Measurements from ENCODE around the gene ZNF581. TPM values are rescaled to one million over a fixed set of nuclear protein-coding genes. Genes with fewer than 3 reads are reported as not detected.

ZNF581 gene, protein sequence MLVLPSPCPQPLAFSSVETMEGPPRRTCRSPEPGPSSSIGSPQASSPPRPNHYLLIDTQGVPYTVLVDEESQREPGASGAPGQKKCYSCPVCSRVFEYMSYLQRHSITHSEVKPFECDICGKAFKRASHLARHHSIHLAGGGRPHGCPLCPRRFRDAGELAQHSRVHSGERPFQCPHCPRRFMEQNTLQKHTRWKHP
- total RNA-seq (2022) (46.2 and 47.4 TPM in 2 replicates), Bru-seq, nascent RNA (percentile 84 among the genes with signal in this experiment), BruChase-seq, experiment 1, labeled RNA remaining after a 2-hour chase (percentile 84 among the genes with signal in this experiment), BruChase-seq, experiment 2, labeled RNA remaining after a 6-hour chase (percentile 88 among the genes with signal in this experiment)
- long read RNA-seq, transcript ZNF581-201 (2 exons, 1,298 nt): major isoform, 44 of 58 reads
- long read RNA-seq, partial matches to known transcripts: 3 of 58 reads
- long read RNA-seq, other reads (novel, unspliced or antisense): 9 of 58 reads

DNA sequence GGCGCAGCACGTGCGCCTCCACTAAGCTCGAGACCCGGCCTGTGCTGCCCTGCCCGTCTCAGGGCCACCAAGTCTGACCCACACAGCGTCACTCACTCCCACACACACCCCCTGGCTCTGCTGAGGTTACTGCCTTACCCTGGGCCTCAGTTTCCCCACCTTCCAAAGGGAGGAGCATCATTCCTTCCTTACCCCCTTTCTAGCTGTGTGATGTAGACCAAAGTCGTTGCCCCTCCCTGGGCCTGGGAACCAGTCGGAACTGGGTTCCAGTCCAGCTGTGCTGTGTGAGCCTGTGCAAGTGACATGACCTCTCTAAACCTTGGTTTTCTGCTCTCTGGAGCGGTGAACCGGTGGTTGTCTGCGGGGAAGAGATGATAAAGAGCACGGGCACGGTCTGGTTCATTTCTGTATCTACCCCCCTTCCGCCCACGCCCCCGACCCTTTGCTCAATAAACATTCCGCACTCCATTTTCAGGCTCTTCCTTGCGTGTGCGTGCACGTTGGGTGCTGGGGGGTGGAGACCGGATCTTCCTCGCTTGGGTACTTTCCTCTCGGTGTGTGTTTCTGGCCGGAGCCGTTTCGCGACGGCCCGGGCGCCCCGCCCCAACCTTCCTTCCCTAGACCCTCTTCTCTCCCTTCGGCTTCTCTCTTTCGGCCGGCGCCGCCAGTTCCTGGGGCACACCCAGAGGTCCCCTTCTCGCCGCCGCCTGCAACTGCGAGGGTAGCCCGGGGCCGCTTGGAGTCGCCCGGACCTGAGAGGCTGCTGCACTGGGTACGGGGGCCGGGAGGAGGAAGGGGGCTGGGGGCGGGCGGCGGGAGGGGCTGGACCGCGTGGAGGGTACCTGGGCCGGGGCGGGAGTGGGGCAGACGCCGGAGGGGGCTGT, at the start of gene ZNF581:
Gene ZNF581 (plus strand): TSS at position 647 of the 884 bp plus-strand sequence. CDS start 923 bp downstream, outside the sequence.
- CTCF ChIA-PET: interaction anchor here (1.0 to 1.9 kb wide), 3 partner anchors 9 to 11 kb away, joined by 3 to 11 read pairs (median 8); partner anchors contain the start of gene U2AF2
- peak within 1 kb of the TSS; percentile 86 for H3K4me3 Mint-ChIP-seq (ENCODE audit: unreplicated experiment)
- Histone ChIP-seq H3K9me3 (no peaks in the 10 kb centered on the region), H3K36me3 (ENCODE audit: control insufficient read depth, insufficient read depth, low read length) (no peaks in the 10 kb centered on the region), H3K27me3 (replicated peaks; ENCODE audit: control insufficient read depth, insufficient read depth, low read length) (no peaks in the 10 kb centered on the region), H3K4me1 (peaks cover 9% of the 10 kb centered on the region; the same call in 1 of the 2 replicates), H3K4me3 (ENCODE audit: low read depth, low read length) (peak within 1 kb of the TSS; percentile 84)
- peak; percentile 87 to 89 for DNase-seq
- TF ChIP-seq, protein P1, sequence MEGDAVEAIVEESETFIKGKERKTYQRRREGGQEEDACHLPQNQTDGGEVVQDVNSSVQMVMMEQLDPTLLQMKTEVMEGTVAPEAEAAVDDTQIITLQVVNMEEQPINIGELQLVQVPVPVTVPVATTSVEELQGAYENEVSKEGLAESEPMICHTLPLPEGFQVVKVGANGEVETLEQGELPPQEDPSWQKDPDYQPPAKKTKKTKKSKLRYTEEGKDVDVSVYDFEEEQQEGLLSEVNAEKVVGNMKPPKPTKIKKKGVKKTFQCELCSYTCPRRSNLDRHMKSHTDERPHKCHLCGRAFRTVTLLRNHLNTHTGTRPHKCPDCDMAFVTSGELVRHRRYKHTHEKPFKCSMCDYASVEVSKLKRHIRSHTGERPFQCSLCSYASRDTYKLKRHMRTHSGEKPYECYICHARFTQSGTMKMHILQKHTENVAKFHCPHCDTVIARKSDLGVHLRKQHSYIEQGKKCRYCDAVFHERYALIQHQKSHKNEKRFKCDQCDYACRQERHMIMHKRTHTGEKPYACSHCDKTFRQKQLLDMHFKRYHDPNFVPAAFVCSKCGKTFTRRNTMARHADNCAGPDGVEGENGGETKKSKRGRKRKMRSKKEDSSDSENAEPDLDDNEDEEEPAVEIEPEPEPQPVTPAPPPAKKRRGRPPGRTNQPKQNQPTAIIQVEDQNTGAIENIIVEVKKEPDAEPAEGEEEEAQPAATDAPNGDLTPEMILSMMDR (IDR thresholded peaks at IDR 0.05; ENCODE audit: insufficient read depth in 1 of 2, low read depth in 1 of 2, low read length in 1 of 2, severe bottlenecking in 1 of 2, unreplicated experiment in 1 of 2): no peak
- H3K4me1 Mint-ChIP-seq (ENCODE audit: low read depth, unreplicated experiment): peaks cover 37% of the 10 kb centered on the region
- POLR2A ChIA-PET: interaction anchor here (1.2 to 1.9 kb wide), 2 partner anchors 9 to 11 kb away, joined by 5 to 14 read pairs; partner anchors contain the start of gene U2AF2
- no TSS peak for BruUV-seq (replicated peaks)
- H3K36me3 Mint-ChIP-seq (ENCODE audit: insufficient read depth, unreplicated experiment): peaks cover 90% of the 10 kb centered on the region
- no peaks in the 10 kb centered on the region for H3K27me3 Mint-ChIP-seq (ENCODE audit: insufficient read depth, unreplicated experiment)
- intact Hi-C loops (cut with micrococcal nuclease; ENCODE audit: unreplicated experiment): no loop called here
- H3K9me3 Mint-ChIP-seq (ENCODE audit: unreplicated experiment): no peaks in the 10 kb centered on the region
- peak within 1 kb of the TSS; percentile 95 for H3K27ac Mint-ChIP-seq (ENCODE audit: unreplicated experiment)

GRCh38 chr19:55594996-55595545, 48.4 kb upstream of the ZNF581 start:
- peaks cover 3% of the 10 kb centered on the region for H3K36me3 ChIP-seq (ENCODE audit: control insufficient read depth, insufficient read depth, low read length)

More at GRCh38 chr19:55594996-55595545, 48.4 kb upstream of the ZNF581 start:
- Mint-ChIP-seq H3K4me1 (ENCODE audit: low read depth, unreplicated experiment) (peaks cover 14% of the 10 kb centered on the region), H3K27me3 (ENCODE audit: insufficient read depth, unreplicated experiment) (no peaks in the 10 kb centered on the region), H3K36me3 (ENCODE audit: insufficient read depth, unreplicated experiment) (peaks cover 63% of the 10 kb centered on the region), H3K4me3 (ENCODE audit: unreplicated experiment) (no peak overlapping the region), H3K9me3 (ENCODE audit: unreplicated experiment) (peaks cover 9% of the 10 kb centered on the region), H3K27ac (ENCODE audit: unreplicated experiment) (peak overlapping the region; percentile 25)
- intact Hi-C loops (cut with micrococcal nuclease; ENCODE audit: unreplicated experiment): no loop called here
- peaks cover 5% of the 10 kb centered on the region for H3K4me1 ChIP-seq
- DNase-seq: no peak
- CTCF ChIA-PET: interaction anchor here (0.7 kb wide), 1 partner anchor 31 kb away, joined by 3 read pairs; no protein-coding TSS in a partner anchor
- H3K27me3 ChIP-seq (replicated peaks; ENCODE audit: control insufficient read depth, insufficient read depth, low read length): no peaks in the 10 kb centered on the region
- no TSS peak for BruUV-seq (replicated peaks)
- TF ChIP-seq, protein P1 (IDR thresholded peaks at IDR 0.05; ENCODE audit: insufficient read depth in 1 of 2, low read depth in 1 of 2, low read length in 1 of 2, severe bottlenecking in 1 of 2, unreplicated experiment in 1 of 2): no peak
- no peak overlapping the region for H3K4me3 ChIP-seq (ENCODE audit: low read depth, low read length)
- no peaks in the 10 kb centered on the region for H3K9me3 ChIP-seq
- POLR2A ChIA-PET: no interaction called here
